Spleen (tissue), 11 donors: ENCODE data around the gene ERLIN1. TPM values are rescaled to one million over a fixed set of nuclear protein-coding genes. Genes with fewer than 3 reads are reported as not detected.

Experiments used
- DNase-seq: peaks from one replicate; pipeline ENCODE4 v3.0.0-alpha.2; 2020
- H3K27ac ChIP-seq, 8 donors: fragments of 200-600 bp; sonication (generic) in 7 of 8; 1 replicate in 4 of 8; 2 replicates in 4 of 8; pipeline versions ENCODE4 v1.5.0 to v1.8.0; 2016 to 2021; ENCODE audit warnings: inconsistent platforms in 4 of 8, mild to moderate bottlenecking in 4 of 8, moderate library complexity in 1 of 8
- H3K27me3 ChIP-seq, 7 donors: fragments of 200-600 bp; sonication (generic) in 6 of 7; replicated peaks in 1 of 7; 1 replicate in 4 of 7; 2 replicates in 3 of 7; pipeline versions ENCODE4 v1.5.0 to v1.8.0; 2016 to 2021; ENCODE audit warnings: inconsistent platforms in 3 of 7, mild to moderate bottlenecking in 1 of 7
- H3K36me3 ChIP-seq, 6 donors: fragments of 200-600 bp; sonication (generic) in 5 of 6; 1 replicate in 4 of 6; 2 replicates in 2 of 6; pipeline versions ENCODE4 v1.5.0 to v1.8.0; 2016 to 2021; ENCODE audit warnings: inconsistent platforms in 2 of 6
- H3K4me1 ChIP-seq, 6 donors: fragments of 200-600 bp; sonication (generic) in 5 of 6; 1 replicate in 3 of 6; 2 replicates in 3 of 6; pipeline versions ENCODE4 v1.5.0 to v1.8.0; 2016 to 2021; ENCODE audit warnings: inconsistent platforms in 3 of 6
- H3K4me3 ChIP-seq, 8 donors: fragments of 200-600 bp; sonication (generic) in 7 of 8; 1 replicate in 4 of 8; 2 replicates in 4 of 8; pipeline versions ENCODE4 v1.5.0 to v1.8.0; 2016 to 2021; ENCODE audit warnings: inconsistent platforms in 4 of 8, mild to moderate bottlenecking in 4 of 8, moderate library complexity in 2 of 8
- H3K9me3 ChIP-seq, 8 donors: fragments of 200-600 bp; sonication (generic) in 7 of 8; 1 replicate in 4 of 8; 2 replicates in 4 of 8; pipeline versions ENCODE4 v1.5.0 to v1.8.0; 2016 to 2021; ENCODE audit warnings: inconsistent platforms in 4 of 8
- POLR2A ChIP-seq, 3 donors: fragments of 450-650 bp; IDR thresholded peaks; one replicate each; pipeline ENCODE4 v1.5.1; 2017; ENCODE audit warnings: antibody characterized with exemption in 3 of 3, mild to moderate bottlenecking in 1 of 3
- POLR2AphosphoS5 ChIP-seq, 3 donors: sonication (generic); formaldehyde crosslinking; IDR thresholded peaks; one replicate each; pipeline ENCODE4 v1.5.1; 2017; ENCODE audit warnings: antibody characterized with exemption in 3 of 3
- WGBS, 5 donors: extraction: QIAGEN DNeasy Blood & Tissue Kit in 3 of 5; methylation state at CpG; one replicate each; pipeline versions ENCODE4 v1.1.5 to v1.1.7; 2013 to 2018; 5-methylcytosine and 5-hydroxymethylcytosine counted together
- intact Hi-C: fragments of 100-400 bp; cut with DNase I; formaldehyde crosslinking; loops from one replicate; pipeline ENCODE4 v1.15.0; 2023; ENCODE audit warnings: low total_unique reads
- polyA plus RNA-seq, 3 donors: library from polyadenylated mRNA; stranded (reverse); fragments of 200-250 nt; gene quantifications; one replicate each; pipeline ENCODE4 v1.2.1, GENCODE V29; 2013
- total RNA-seq, 7 donors: library from RNA; depleted of rRNA in 3 of 7; stranded (reverse); fragments of >200 nt in 3 of 7; fragmentation: NEBNext Ultra II Directional in 4 of 7; extraction: Animal tissue kit (Norgen Biotek cat#: 25700) in 4 of 7; gene quantifications; one replicate each; pipeline versions ENCODE4 v1.1.0 to v1.2.1, GENCODE V29; 2016 to 2021
- TF ChIP-seq, protein P1 (sequence below), 11 experiments: fragments of 200-600 bp in 7 of 11; fragments of 450-650 bp in 4 of 11; sonication (generic) in 4 of 11; IDR thresholded peaks in 8 of 11; conservative IDR thresholded peaks in 3 of 11; 1 replicate in 7 of 11; 2 replicates in 4 of 11; pipeline versions ENCODE4 v1.4.0 to v1.8.0; 2016 to 2021; ENCODE audit warnings: antibody characterized with exemption in 11 of 11, inconsistent platforms in 4 of 11, mild to moderate bottlenecking in 1 of 11
- donor health status: healthy with polysubstance abuse.
- donor health status: DM: no; HTN: no; CAD: no; lungs with moderate emphysema.
- donor health status: DM: no; HTN: no; CAD: no.
- donor health status: Bipolar disorder and iron deficiency.
- donor health status: healthy.
- donor health status: DM: no; HTN: no; CAD: no.
- donor health status: DM: yes; HTN: yes; CAD: no.

ERLIN1 gene
- total and polyA plus RNA-seq, 10 donors = 2.6 to 29.6 (median 18.0) TPM

DNA sequence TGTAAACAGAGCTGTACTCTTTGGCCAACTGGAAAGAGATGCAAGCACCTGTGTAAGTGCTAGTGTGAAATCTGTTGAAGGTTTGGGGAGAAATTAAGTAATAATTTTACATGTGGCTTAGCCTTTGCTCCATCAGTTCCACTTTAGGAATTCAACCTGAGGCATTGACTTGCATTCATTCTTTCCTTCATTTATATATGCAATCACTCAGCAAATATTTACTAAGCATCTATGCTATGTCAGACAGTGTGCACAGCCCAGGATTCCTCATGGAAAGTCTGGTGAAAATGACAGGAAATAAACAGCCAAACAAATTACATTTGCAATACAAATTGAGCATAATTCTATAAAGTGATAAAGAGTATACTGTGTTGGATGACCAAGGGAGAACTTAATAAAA, 50.3 kb downstream of the ERLIN1 start:
- peaks cover 0 to 9% (median 0%) of the 10 kb centered on the region in 7 donors for H3K27me3 ChIP-seq
- no peak overlapping the region for H3K4me3 ChIP-seq
- no peak overlapping the region for H3K27ac ChIP-seq
- no peaks in the 10 kb centered on the region for H3K4me1 ChIP-seq
- TF ChIP-seq POLR2A (IDR thresholded peaks at IDR 0.05) (no peak), POLR2AphosphoS5 (IDR thresholded peaks at IDR 0.05) (no peak)
- TF ChIP-seq, protein P1, sequence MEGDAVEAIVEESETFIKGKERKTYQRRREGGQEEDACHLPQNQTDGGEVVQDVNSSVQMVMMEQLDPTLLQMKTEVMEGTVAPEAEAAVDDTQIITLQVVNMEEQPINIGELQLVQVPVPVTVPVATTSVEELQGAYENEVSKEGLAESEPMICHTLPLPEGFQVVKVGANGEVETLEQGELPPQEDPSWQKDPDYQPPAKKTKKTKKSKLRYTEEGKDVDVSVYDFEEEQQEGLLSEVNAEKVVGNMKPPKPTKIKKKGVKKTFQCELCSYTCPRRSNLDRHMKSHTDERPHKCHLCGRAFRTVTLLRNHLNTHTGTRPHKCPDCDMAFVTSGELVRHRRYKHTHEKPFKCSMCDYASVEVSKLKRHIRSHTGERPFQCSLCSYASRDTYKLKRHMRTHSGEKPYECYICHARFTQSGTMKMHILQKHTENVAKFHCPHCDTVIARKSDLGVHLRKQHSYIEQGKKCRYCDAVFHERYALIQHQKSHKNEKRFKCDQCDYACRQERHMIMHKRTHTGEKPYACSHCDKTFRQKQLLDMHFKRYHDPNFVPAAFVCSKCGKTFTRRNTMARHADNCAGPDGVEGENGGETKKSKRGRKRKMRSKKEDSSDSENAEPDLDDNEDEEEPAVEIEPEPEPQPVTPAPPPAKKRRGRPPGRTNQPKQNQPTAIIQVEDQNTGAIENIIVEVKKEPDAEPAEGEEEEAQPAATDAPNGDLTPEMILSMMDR (IDR thresholded peaks at IDR 0.05 in 8 of 11, conservative IDR thresholded peaks at IDR 0.05 in 3 of 11) = no peak
- no peak for DNase-seq
- H3K9me3 ChIP-seq = peaks cover 0 to 19% (median 14%) of the 10 kb centered on the region in 8 donors
- intact Hi-C loops = no loop called here
- H3K36me3 ChIP-seq = no peaks in the 10 kb centered on the region

DNA sequence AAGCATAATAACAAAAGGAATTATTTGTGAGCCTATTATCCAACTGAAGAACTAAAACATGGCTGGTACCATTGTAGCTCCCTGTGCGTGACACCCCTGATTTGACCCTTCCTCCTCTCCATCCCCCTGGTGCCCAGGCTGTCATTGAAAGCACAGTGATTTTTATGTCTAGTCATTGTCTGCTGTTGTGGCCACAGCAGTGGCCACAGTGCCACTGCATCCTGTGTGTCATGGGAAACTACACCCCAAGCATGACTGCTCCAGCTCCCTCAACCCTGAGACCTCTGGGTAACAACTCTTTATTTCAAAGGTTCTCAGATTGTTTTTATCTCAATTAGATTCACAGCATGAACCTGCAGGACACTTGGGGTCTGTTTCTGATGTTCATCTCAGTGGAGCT, 52.0 kb downstream of the ERLIN1 start:
- Histone ChIP-seq H3K36me3 (no peaks in the 10 kb centered on the region), H3K9me3 (peaks cover 0 to 19% (median 14%) of the 10 kb centered on the region in 8 donors), H3K4me1 (no peaks in the 10 kb centered on the region), H3K27ac (no peak overlapping the region), H3K27me3 (peaks cover 0 to 13% (median 0%) of the 10 kb centered on the region in 7 donors), H3K4me3 (no peak overlapping the region)
- no peak for DNase-seq
- 89 to 100% (median 93%) methylated on average over 1 of the region's 1 CpG for WGBS, 5 donors
- TF ChIP-seq POLR2A (IDR thresholded peaks at IDR 0.05) (no peak), POLR2AphosphoS5 (IDR thresholded peaks at IDR 0.05) (no peak)
- TF ChIP-seq, protein P1 (IDR thresholded peaks at IDR 0.05 in 8 of 11, conservative IDR thresholded peaks at IDR 0.05 in 3 of 11) = no peak
- intact Hi-C loops = no loop called here

DNA sequence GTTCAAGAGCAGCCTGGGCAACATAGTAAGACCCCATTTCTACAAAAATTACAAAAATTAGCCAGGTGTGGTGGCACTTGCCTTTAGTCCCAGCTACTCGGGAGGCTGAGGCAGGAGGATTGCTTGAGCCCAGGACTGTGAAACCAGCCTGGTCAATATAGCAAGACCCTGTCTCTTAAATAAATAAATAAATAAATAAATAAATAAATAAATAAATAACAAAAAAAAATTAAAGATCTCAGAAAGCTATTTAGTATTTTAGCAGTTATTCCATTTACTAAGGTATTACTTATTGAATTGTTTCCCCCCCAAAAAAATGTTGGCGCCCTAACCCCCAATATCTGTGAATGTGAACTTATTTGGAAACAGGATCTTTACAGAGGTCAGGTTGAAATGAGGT, 53.4 kb downstream of the ERLIN1 start:
- Histone ChIP-seq H3K9me3 (peaks cover 0 to 19% (median 14%) of the 10 kb centered on the region in 8 donors), H3K4me3 (no peak overlapping the region), H3K4me1 (no peaks in the 10 kb centered on the region), H3K27ac (no peak overlapping the region), H3K36me3 (no peaks in the 10 kb centered on the region), H3K27me3 (peaks cover 0 to 25% (median 0%) of the 10 kb centered on the region in 7 donors)
- DNase-seq = no peak
- WGBS, 5 donors = 85 to 100% (median 93%) methylated on average over 2 of the region's 2 CpGs
- intact Hi-C loops = no loop called here
- TF ChIP-seq, protein P1 (IDR thresholded peaks at IDR 0.05 in 8 of 11, conservative IDR thresholded peaks at IDR 0.05 in 3 of 11) = no peak
- no peak for TF ChIP-seq POLR2AphosphoS5 (IDR thresholded peaks at IDR 0.05)
- no peak for TF ChIP-seq POLR2A (IDR thresholded peaks at IDR 0.05)

DNA sequence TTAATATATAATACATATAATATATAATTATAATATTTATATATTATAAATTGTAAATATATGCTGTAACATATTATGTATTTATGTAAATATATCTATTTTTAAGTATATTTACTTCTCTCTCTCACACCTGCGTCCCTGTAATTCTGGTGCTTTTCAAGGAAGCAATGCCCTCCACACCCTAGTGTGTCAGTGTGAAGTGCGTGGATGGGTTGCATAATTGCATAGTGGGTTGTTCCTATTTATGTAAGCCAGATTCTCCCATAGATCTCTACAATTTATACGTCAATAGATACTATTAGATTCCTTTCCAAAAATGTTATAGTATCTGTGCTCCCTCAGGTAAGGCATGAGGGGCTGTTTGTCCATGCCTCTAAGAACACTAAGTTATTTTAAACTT, 54.3 kb downstream of the ERLIN1 start:
- intact Hi-C loops = no loop called here
- WGBS, 5 donors = 68 to 95% (median 80%) methylated on average over 3 of the region's 3 CpGs

More for the DNA sequence above, 54.3 kb downstream of the ERLIN1 start:
- H3K9me3 ChIP-seq = peaks cover 0 to 19% (median 14%) of the 10 kb centered on the region in 8 donors
- TF ChIP-seq, protein P1 (IDR thresholded peaks at IDR 0.05 in 8 of 11, conservative IDR thresholded peaks at IDR 0.05 in 3 of 11) = no peak
- TF ChIP-seq POLR2AphosphoS5 (IDR thresholded peaks at IDR 0.05) (no peak), POLR2A (IDR thresholded peaks at IDR 0.05) (no peak)
- no peaks in the 10 kb centered on the region for H3K36me3 ChIP-seq
- DNase-seq = no peak
- H3K27ac ChIP-seq = no peak overlapping the region
- H3K4me1 ChIP-seq = no peaks in the 10 kb centered on the region
- H3K27me3 ChIP-seq = peaks cover 0 to 26% (median 0%) of the 10 kb centered on the region in 7 donors
- H3K4me3 ChIP-seq = no peak overlapping the region
